Fibroblast of skin of left quadriceps (primary cell): ENCODE data around the gene CC2D2B.
"Not testable (repeated sequence)": the region's sequence is repeated elsewhere in the genome, so short reads cannot be mapped to it uniquely, and the experiment has no call there.

Experiments
- DNase-seq, 2 experiments: peaks; one replicate each; pipeline ENCODE4 v3.0.0-alpha.2; 2013; ENCODE audit warnings: low read depth in 2 of 2

The CC2D2B gene

GRCh38 chr10:95907456-95908253 is at the start of gene CC2D2B:
TSS of gene CC2D2B (plus strand) at chr10:95907975. CDS start at chr10:95911324, 3,349 bp downstream.
- peak; percentile 42 to 46 for DNase-seq

- DNase-seq: no peak
Observed at GRCh38 chr10:95860166-95860940, 47.4 kb upstream of the CC2D2B start.

DNA sequence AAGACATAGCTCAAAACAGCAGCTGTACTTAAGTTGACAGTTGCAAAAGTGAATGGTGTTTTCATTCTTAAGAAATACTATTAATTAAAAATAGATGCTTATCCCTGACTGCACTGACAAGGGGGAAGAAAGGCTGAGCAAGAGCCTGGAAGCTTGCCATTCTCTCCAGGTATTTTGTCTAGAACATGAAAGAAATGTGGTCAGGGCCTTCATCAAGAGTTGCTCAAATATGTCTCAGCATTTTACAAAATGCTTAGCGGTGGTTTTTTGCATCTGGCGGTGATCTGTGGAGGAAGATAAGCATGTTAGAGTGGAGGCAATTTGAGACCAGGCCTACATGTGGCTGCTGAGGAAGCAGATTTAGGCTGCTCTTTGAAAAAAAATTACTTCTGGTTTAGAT is 46.4 kb upstream of the CC2D2B start:
- peak in 1 of 2 experiments; percentile 5 for DNase-seq

DNA sequence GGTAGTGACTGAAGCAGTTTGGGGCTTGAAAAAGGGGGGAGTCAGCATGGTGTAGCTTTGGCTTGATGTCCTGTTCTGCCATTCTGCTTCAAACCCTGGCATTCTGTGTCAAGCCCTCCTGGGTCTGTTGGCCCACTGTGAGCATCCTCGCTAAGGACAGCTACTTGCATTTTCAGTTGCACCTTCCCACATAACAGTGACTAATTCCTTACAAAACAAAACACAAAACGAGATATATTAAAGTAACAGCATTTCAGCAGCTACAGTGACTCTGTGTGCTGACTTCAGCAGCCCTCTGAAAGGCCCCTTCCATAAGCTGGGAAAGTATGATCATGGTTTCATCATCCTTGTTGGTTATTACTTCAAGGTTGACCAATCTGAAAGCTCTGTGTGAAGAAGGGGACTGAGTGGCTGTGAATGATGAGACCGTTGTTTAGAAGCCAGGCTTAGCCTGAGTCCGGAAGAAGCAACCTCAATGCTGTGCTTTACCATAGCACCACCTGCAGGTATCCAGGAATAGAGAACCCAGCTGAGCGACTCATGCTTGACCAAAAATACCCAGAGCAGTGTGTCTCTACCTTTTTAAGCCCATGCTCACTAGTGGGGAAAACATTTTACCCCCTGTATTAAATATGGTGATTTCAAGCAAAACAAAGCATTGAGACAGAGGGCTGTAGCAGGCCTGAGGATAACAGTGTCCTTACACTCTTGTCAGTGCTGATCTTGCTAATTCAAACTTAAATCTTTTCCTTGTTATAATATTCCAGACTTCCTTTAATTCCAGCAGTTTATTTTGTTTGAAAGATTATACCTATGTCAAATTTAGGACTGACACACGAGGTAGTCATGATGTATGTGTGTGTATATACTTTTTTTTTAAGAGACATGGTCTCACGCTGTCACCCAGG is 42.6 kb upstream of the CC2D2B start:
- peak; percentile 44 to 53 for DNase-seq

- DNase-seq: no peak
Observed at GRCh38 chr10:95865814-95866466, 41.8 kb upstream of the CC2D2B start.

- no peak for DNase-seq
Observed at GRCh38 chr10:95866467-95866842, 41.3 kb upstream of the CC2D2B start.

- no peak for DNase-seq
Observed at GRCh38 chr10:95867866-95868265, 39.9 kb upstream of the CC2D2B start.

GRCh38 chr10:95872158-95872711 is 35.5 kb upstream of the CC2D2B start:
- DNase-seq: no peak

- no peak for DNase-seq
Observed at GRCh38 chr10:95873139-95873538, 34.6 kb upstream of the CC2D2B start.

DNA sequence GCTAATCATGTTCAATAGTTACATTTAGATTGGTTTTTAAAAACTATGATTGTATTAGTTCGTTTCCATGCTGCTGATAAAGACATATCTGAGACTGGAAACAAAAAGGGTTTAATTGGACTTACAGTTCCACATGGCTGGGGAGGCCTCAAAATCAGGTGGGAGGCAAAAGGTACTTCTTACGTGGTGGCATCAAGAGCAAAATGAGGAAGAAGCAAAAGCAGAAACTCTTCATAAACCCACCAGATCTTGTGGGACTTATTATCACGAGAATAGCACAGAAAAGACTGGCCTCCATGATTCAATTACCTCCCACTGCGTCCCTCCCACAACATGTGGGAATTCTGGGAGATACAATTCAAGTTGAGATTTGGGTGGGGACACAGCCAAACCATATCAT is 34.1 kb upstream of the CC2D2B start:
- DNase-seq: no peak

DNA sequence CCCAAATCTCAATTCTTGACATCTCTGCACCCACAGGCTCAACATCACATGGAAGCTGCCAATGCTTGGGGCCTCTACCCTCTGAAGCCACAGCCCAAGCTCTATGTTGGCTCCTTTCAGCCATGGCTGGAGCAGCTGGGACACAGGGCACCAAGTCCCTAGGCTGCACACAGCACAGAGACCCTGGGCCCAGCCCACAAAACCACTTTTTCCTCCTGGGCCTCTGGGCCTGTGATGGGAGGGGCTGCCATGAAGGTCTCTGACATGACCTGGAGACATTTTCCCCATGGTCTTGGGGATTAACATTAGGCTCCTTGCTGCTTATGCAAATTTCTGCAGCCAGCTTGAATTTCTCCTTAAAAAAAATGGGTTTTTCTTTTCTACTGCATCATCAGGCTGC is 33.0 kb upstream of the CC2D2B start:
- DNase-seq: not testable (repeated sequence)

- DNase-seq: no peak
Observed at GRCh38 chr10:95876756-95877155, 31.0 kb upstream of the CC2D2B start.

DNA sequence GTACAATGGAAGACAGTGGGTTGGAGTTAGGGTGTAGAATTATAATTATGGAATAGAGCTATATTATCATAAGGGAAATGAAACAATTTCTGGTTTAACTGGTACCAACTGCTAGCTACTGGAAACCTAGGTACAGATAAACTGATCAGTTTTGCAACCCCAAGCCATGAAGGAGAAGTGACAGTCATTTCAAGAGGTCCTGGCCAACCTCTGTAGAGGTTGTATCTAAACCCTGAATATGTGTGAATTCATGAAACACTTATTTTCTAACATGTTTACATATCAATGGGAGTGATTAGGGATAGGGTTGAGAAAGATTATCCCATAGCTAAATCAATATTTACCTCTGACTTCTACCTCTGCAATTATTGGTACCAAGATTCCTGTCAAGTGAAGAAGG is 29.9 kb upstream of the CC2D2B start:
- no peak for DNase-seq

- no peak for DNase-seq
Observed at GRCh38 chr10:95880704-95881103, 27.1 kb upstream of the CC2D2B start.

GRCh38 chr10:95881316-95881715 is 26.5 kb upstream of the CC2D2B start:
- no peak for DNase-seq

- DNase-seq: no peak
Observed at GRCh38 chr10:95889830-95890229, 17.9 kb upstream of the CC2D2B start.

GRCh38 chr10:95896071-95896850 is 11.5 kb upstream of the CC2D2B start:
- DNase-seq: no peak

DNA sequence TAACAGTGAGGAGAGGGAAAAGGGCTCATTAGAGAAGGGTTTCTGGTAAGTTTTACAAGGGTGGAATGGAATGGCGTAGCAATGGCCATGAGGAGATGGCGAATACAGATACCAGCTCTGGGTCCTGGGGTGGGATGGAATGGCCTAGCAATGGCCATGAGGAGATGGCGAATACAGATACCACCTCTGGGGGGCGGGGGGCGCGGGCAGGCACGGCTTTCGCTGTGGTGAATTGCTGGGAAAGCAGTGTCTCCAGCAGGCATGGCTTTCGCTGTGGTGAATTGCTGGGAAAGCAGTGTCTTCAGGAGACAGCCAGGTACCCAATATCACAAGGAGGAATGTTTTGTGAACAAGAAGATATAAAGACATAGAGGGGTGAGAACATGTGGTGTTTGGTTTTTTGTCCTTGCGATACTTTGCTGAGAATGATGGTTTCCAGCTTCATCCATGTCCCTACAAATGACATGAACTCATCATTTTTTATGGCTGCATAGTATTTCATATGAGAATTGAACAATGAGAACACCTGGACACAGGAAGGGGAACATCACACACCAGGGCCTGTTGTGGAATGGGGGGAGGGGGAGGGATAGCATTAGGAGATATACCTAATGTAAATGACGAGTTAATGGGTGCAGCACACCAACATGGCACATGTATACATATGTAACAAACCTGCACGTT is 1.7 kb upstream of the CC2D2B start:
- not testable (repeated sequence) for DNase-seq

- DNase-seq: peak; percentile 14 to 21
Observed at GRCh38 chr10:95906677-95907455, 909 bp upstream of the CC2D2B start.
